LNCAP (cell line): ENCODE data around the gene TECPR1.

ENCODE experiments used
- CTCF ChIP-seq: fragments of 450-650 bp; IDR thresholded peaks from 2 replicates; pipeline ENCODE4 v1.5.1; 2017; ENCODE audit warnings: mild to moderate bottlenecking

The TECPR1 gene

GRCh38 chr7:98276241-98276761, 24.3 kb upstream of the TECPR1 start:
- TF ChIP-seq CTCF, result no peak

GRCh38 chr7:98267303-98267702, 15.3 kb upstream of the TECPR1 start:
- TF ChIP-seq CTCF, result no peak

- peak; percentile 37; the same call in 1 of the 2 replicates for TF ChIP-seq CTCF
Measured at GRCh38 chr7:98266840-98267239, 14.8 kb upstream of the TECPR1 start.

GRCh38 chr7:98265841-98266271, 13.8 kb upstream of the TECPR1 start:
- no peak for TF ChIP-seq CTCF

- no peak for TF ChIP-seq CTCF
Measured at GRCh38 chr7:98257701-98258100, 5.7 kb upstream of the TECPR1 start.

- no peak for TF ChIP-seq CTCF
Measured at GRCh38 chr7:98256431-98256830, 4.4 kb upstream of the TECPR1 start.

GRCh38 chr7:98254951-98255610, 3.0 kb upstream of the TECPR1 start:
- no peak for TF ChIP-seq CTCF
